Measurements from ENCODE around the gene FAM13A.
"Not testable (repeated sequence)": the region's sequence is repeated elsewhere in the genome, so short reads cannot be mapped to it uniquely, and the experiment has no call there.

FAM13A gene

DNA sequence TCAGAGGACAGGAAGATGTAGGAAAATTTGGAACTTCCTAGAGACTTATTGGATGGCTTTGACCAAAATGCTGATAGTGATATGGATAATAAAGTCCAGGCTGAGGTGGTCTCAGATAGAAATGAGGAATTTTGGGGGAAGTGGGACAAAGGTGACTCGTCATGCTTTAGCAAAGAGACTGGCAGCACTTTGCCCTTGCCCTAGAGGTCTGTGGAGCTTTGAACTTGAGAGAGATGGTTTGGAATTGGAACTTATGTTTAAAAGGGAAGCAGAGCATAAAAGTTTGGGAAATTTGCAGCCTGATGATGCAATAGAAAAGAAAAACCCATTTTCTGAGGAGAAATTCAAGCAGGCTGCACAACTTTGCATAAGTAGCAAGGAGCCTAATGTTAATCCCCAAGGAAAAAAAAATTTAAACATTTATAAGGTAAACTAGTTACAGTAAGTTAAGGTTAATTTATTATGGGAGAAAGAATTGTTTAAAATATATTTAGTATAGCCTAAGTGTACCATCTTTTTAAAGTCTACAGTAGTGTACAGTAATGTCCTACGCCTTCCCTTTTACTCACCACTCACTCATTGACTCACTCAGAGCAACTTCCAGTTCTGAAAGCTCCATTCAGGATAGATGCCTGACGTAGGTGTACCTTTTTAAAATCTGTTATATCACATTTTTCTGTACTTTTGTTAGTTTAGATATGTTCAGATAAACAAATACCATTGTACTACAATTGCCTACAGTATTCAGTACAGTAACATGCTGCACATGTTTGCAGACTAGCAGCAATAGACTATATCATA lies 101.2 kb downstream of the FAM13A start:
- DNase-seq, result no peak

- DNase-seq, result peak; percentile 28
These were observed 103.6 kb downstream of the FAM13A start for GRCh38 chr4:88953400-88953799.

- no peak for DNase-seq
These were observed 104.9 kb downstream of the FAM13A start for GRCh38 chr4:88952081-88952480.

- no peak for DNase-seq
These were observed 107.4 kb downstream of the FAM13A start for GRCh38 chr4:88949605-88950004.

DNA sequence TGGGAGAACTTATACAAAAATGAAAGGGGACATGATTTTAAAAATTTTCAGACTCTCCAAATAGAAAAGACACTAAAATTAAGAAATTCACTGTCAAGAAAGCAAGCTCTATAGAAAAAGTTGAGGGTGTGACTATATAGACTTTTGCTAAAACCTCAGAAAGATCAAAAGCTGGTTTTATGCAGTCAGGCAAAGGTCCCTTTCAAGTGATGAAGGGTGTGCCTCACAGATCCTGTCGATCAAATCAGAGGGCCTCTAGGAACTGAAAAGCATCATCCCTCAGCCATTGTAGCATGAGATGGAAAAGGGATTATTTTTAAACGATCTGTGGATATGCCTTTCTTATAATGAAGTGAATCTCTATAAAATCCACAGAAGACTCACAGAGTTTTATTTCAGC lies 116.5 kb downstream of the FAM13A start:
- no peak for DNase-seq

- no peak for DNase-seq
These were observed 117.3 kb downstream of the FAM13A start for GRCh38 chr4:88939697-88940096.

DNA sequence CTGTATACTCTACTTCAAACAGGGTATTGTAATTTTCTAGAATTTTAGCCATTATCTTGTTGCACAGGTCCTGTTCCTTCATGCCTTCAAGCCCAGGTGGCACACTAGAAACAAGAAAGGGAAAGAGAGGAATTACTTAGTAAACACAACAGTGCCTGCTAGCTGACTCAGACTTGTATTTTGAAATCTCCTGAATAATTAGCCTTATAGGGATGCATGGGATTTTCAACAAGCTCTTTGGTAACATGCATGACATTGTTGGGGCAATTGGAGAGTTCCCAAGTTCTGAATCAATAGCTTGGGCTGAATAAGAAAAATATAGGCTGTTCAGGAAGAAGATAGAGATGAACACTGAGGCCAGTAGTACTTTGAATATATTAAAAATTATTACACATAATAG lies 118.8 kb downstream of the FAM13A start:
- DNase-seq, result no peak

DNA sequence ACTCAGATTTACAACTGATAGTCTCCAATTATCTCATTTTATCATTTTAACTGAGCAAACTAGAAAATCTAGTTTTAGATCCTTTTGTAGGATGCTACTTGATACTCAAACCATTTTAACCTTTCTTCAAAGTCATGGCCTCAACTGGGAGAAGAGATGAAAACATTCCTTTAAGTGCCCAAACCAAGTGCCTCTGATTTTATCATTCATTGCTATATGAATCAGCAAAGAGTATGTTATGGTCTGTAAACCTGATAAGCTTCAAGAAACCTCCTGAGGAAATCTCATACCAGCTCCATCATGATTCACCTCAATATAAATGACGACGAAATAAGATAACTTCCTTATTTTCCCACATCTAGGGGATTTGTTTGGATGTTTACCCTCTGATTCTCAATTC lies 119.9 kb downstream of the FAM13A start:
- no peak for DNase-seq

DNA sequence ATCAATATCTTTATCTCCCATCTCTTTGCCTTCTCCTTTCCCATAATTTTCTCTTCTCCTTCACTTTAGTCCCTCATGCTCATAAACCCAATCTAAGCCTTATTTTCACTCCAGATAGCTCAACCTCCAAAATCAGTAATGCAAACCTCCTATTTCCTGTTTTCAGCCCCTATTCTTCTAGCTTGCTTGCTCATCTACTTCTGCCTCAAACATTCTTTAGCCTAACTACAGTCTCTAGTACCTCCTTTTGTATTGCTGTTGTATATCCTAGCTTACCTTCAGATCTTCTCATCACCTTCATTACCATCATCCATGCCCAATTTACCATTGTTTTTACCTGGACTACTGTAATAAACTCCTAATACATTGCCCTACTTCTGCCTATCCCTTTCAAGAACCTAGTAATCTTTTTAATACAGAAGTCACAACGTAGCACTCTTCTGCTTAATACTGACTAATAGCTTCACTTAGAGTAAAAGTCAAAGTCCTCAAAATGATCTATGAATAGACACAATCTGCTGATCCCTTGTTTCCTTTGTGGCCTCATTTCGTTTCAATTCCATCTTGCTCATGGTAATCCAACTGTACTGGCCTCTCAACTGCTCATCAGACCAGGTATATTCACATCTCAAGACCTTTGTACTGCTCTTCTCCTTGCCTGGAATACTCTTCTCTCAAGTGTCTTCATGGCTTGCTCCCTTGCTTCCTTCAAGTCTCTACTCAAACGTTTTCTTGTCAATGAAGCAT lies 123.4 kb downstream of the FAM13A start:
- DNase-seq, result no peak

- DNase-seq, result no peak
These were observed 128.1 kb downstream of the FAM13A start for GRCh38 chr4:88928852-88929251.

GRCh38 chr4:88927420-88927819 lies 129.6 kb downstream of the FAM13A start:
- DNase-seq, result no peak

DNA sequence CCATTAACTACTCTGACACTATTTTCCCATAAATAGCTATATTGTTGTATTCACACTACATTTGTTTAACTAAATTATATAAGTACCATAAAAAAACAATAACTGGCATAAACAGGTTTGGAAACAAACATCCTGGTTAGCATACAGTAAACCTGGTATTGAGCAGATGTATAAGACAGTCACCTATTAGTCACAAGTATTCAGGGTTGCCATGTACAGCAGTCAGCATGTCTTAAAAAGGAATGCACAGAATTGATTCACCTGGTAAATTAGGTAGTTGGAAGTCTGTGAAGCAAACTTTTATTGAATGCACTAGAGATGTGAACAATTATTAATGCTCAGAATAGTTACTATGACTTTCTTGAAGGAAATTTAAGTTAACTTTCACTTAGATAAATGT lies 137.9 kb downstream of the FAM13A start:
- DNase-seq, result no peak

DNA sequence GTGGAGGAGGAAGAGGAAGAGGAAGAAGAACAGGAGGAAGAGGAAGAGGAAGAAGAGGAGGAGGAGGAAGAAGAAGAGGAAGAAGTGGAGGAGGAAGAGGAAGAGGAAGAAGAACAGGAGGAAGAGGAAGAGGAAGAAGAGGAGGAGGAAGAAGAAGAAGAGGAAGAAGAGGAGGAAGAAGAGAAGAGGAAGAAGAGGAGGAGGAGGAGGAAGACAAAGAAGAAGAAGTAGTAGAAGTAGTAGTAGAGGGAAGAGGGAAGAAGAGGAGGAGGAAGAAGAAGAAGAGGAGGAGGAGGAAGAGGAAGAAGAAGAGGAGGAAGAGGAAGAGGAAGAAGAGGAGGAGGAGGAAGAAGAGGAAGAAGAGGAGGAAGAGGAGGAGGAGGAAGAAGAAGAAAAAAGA lies 143.8 kb downstream of the FAM13A start:
- not testable (repeated sequence) for DNase-seq

DNA sequence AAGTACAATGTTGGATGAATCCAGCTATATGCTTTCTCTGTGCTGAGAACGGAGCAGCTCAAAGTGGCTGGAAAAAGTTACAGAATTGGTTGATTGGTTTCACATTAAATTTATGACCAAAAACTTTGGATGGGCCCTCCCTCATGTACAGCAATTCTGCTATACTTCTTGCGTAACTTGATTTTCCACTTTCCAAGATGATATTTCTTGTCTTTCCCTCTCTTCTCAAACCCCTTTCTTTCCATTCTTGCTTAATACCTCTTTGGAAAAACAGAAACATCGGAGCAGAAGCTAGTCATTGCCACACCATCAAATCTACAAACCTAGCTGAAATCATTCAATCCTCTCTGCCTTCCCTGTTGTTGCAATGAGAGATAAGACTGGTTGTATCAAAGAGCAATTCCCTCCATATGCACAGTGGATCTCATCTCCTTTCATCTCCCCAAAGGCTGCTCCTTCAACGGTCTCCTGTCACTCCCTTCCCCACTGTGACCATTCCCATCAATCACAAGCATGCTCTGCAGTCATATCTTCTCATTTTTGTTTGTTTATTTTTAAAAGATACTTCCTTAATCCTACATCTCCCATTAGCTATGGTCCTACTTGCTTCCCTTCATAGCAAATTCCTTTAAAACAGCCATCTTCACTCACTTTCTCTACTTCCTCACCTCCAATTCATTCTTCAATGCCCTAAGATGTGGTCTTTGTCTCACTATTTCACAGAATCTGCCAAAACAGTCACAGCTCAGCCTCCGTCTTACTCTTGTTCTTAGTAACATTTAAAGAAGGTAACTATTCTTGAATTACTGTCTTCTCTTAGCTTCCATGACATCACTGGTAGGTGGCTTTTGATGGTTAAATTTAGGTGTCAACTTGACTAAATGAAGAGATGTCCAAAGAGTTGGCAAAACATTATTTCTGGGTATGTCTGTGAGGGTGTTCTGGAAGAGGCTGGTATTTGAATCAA lies 145.5 kb downstream of the FAM13A start:
- no peak for DNase-seq

DNA sequence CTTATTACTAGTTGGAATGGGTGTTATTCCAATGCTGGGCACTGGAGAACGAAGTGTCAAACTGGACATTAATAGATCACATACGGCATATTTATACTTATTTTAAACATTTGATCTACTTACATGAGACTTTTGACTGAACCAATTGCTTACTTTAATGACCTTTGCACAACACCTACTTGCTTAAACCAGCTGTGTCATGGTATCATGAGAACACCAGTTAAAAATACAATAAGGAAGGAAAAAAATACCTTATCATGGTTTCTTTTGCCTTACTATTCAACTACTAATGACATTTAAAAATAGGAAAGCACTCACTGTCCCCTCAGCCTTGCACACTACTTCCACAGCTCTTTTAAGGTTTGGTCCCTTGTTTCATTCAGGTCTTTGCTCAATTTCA lies 146.9 kb downstream of the FAM13A start:
- no peak for DNase-seq

GRCh38 chr4:88908521-88908920 lies 148.5 kb downstream of the FAM13A start:
- DNase-seq, result no peak

- DNase-seq, result no peak
These were observed 149.0 kb downstream of the FAM13A start for GRCh38 chr4:88908003-88908402.

DNA sequence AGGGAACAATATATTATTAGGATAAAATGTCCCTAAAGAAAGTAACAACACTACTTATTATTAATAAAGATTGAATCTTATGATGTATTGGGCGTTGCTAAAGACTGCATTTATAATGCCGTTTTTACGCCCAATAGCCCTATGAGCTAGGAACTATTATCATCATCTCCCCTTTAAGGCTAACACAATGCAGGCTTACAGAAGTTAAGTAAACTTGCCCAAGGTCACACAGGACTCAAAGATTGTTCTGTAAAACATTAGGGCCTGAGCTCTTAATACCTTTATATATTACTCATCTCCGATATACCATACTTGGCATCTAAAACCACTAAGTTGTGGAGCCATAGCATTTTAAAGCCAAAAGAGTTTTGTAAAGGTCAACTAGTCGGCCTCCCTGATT lies 149.5 kb downstream of the FAM13A start:
- no peak for DNase-seq

DNA sequence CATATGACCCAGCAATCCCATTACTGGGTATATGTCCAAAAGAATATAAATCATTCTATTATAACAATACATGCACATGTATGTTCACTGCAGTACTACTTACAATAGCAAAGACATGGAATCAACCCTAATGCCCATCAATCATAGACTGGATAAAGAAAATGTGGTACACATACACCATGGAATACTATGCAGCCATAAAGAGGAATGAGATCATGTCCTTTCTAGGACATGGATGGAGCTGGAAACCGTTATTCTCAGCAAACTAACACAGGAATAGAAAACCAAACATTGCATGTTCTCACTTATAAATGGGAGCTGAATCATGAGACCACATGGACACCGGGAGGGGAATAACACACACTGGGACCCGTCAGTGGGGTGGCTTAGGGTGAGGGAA lies 152.7 kb downstream of the FAM13A start:
- DNase-seq, result not testable (repeated sequence)

- no peak for DNase-seq
These were observed 156.6 kb downstream of the FAM13A start for GRCh38 chr4:88900432-88900831.

DNA sequence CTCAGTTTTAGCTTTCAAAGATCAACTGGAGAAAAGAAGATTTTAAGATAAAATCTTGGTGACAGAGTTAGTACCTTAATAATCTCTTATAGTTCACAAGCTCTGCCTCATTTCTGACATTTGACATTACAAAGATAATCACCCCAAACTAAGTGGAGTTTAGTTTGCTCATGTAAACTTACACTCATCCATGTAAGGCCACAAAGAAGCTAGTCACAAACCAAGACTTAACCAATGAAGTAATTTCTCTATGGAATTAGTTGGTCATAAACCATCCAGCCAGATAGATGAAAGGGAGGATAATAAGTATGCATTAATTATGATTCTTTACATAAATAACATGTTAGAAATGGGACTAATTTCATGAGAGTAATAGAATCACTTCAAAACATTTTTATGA lies 159.2 kb downstream of the FAM13A start:
- DNase-seq, result no peak

- no peak for DNase-seq
These were observed 159.8 kb downstream of the FAM13A start for GRCh38 chr4:88897180-88897579.

GRCh38 chr4:88893961-88894360 lies 163.0 kb downstream of the FAM13A start:
- DNase-seq, result no peak
